Measurements from ENCODE around the gene ZDHHC7. TPM values are rescaled to one million over a fixed set of nuclear protein-coding genes. Genes with fewer than 3 reads are reported as not detected.
A peak's percentile ranks its signal among the peaks of the same experiment; 100 is the strongest.

The ZDHHC7 gene
- total RNA-seq, 4 donors from 2014 or later, result 55.3 to 77.5 (median 66.3) TPM

DNA sequence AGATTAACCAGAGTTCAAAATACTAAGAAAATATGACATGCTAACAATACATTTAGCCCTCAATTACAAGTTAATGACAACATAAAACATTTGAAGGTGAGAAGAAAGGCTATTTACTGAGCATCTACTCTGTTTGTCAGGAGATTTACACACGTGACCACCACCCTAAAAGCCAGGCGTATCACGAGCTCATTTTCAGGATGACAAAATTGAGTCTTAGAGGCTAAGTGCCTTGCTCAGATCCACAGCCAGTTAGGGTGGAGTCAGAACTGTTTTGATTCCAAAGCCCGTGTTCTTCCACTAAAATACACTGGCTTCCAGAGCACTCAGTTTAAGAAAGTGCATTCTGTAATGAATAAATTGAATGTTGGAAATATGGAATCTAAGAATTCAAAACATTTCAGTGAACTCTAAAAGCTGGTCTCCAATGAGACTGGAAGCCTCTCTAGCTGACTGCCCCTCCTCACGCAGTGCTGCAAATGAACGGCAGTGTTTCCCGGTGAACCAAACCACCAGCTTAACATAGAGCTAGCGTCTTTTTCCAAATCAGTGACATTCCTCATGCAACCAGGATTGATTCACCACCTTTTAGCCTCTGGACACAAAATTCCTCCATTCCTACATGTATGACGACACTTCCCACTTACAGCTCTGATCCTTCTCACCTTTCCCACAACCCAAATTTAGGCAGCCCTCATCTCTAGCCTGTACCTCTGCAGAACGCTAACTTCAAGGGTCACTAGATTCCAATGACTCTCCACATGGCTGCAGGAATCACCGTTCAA, 5.9 kb downstream of the ZDHHC7 start:
- H3K4me3 ChIP-seq, result peak overlapping the region in 1 of 2 donors; percentile 6
- peak; percentile 19 for TF ChIP-seq POLR2AphosphoS5 (IDR thresholded peaks at IDR 0.05)
- no peak for TF ChIP-seq EP300 (IDR thresholded peaks at IDR 0.05)
- H3K27ac ChIP-seq, result peak overlapping the region; percentile 86 to 97 (median 88)
- H3K27me3 ChIP-seq, result no peaks in the 10 kb centered on the region
- H3K4me1 ChIP-seq, result peaks cover 27 to 100% (median 85%) of the 10 kb centered on the region in 3 donors
- H3K36me3 ChIP-seq, result no peaks in the 10 kb centered on the region
- ATAC-seq, result peak; percentile 81
- H3K9me3 ChIP-seq, result no peaks in the 10 kb centered on the region
- 10 to 28% methylated on average over 10 to 11 of the region's 11 CpGs for WGBS, 2 donors (ENCODE audit: low coverage in 1 of 2)

DNA sequence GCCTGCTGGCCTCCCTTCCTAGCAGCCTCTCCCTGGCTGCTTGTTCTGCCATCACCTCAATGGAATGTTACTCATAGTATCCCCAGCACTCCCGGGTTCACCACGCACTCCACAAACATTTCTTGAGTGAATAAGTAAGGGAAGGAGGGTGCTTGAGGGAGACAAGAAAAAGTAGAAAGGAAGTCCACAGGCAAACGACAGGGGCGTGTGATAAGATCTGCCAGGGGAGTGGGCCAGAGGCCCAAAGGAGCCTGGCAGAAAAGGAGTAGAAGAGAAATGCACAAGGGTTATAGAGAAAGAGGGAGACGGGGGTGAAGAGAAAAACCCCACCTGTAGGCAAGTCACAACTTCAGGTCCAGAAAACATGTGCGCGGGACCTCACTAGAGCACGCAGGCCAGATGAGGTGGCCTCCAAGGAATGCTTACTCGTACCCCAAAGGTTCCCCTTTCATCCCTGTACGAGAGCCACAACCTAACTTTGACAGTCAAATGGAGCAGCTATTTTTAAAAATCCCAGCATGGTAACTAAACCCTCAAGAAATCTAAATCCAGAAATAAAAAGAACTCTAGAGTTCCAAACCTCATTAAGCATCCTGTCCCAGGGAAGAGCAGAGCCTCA, 6.6 kb downstream of the ZDHHC7 start:
- peaks cover 27 to 100% (median 85%) of the 10 kb centered on the region in 3 donors for H3K4me1 ChIP-seq
- 30 to 55% methylated on average over 6 to 8 of the region's 10 CpGs for WGBS, 2 donors (ENCODE audit: low coverage in 1 of 2)
- H3K27me3 ChIP-seq, result no peaks in the 10 kb centered on the region
- peaks cover 0 to 3% of the 10 kb centered on the region in 2 donors for H3K36me3 ChIP-seq
- peak overlapping the region; percentile 86 to 97 (median 88) for H3K27ac ChIP-seq
- peak; percentile 90 for TF ChIP-seq POLR2AphosphoS5 (IDR thresholded peaks at IDR 0.05)
- TF ChIP-seq POLR2A (IDR thresholded peaks at IDR 0.05), result no peak
- H3K4me3 ChIP-seq, result peak overlapping the region in 1 of 2 donors; percentile 12
- peak; percentile 64 for ATAC-seq
- no peaks in the 10 kb centered on the region for H3K9me3 ChIP-seq

DNA sequence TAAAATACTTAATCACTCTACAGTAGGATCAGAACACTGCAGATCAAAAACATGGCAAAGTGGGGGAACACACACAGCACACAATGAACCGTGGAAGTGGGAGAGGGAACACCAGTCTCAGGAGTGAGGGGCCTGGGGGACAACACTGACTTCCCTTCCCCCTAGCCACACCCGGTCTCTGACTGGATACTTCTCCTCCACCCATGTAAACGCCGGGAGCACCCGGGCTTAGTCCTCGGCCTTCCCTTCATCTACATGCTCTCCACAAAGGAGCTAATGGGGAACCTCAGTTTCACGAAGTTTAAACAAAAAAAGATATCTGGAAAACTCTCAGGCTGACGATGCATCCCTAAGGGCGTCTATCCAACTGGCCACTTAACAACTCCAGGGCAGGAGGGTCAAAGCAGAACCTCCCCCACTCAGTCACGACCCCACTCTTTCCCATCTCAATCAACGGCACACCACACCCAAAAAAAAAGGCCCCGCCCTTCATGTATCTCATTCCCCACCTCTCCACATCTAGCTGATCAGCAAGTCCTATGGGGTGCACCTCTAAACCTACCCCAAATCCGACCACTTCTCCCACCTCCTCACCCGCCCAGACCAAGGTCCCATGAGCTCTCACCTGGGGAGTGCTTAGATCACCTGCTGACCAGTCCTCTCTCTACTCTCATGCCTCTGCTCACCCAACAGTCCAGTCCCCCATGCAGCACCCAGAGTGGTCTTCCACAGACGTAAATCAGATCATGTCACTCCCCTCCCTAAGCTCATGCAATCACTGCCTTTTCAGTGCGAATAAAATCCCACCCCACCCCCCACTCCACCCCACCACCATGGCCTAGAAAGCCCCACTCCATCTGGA, 7.4 kb downstream of the ZDHHC7 start:
- ATAC-seq, result no peak
- no peaks in the 10 kb centered on the region for H3K27me3 ChIP-seq
- peaks cover 0 to 3% of the 10 kb centered on the region in 2 donors for H3K36me3 ChIP-seq
- no peaks in the 10 kb centered on the region for H3K9me3 ChIP-seq
- H3K27ac ChIP-seq, result peak overlapping the region; percentile 86 to 97 (median 88)
- peaks cover 27 to 100% (median 86%) of the 10 kb centered on the region in 3 donors for H3K4me1 ChIP-seq
- no peak overlapping the region for H3K4me3 ChIP-seq
- 48 to 61% methylated on average over 13 to 16 of the region's 16 CpGs for WGBS, 2 donors (ENCODE audit: low coverage in 1 of 2)
- TF ChIP-seq, protein P1, sequence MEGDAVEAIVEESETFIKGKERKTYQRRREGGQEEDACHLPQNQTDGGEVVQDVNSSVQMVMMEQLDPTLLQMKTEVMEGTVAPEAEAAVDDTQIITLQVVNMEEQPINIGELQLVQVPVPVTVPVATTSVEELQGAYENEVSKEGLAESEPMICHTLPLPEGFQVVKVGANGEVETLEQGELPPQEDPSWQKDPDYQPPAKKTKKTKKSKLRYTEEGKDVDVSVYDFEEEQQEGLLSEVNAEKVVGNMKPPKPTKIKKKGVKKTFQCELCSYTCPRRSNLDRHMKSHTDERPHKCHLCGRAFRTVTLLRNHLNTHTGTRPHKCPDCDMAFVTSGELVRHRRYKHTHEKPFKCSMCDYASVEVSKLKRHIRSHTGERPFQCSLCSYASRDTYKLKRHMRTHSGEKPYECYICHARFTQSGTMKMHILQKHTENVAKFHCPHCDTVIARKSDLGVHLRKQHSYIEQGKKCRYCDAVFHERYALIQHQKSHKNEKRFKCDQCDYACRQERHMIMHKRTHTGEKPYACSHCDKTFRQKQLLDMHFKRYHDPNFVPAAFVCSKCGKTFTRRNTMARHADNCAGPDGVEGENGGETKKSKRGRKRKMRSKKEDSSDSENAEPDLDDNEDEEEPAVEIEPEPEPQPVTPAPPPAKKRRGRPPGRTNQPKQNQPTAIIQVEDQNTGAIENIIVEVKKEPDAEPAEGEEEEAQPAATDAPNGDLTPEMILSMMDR (IDR thresholded peaks at IDR 0.05), result no peak
- TF ChIP-seq POLR2AphosphoS5 (IDR thresholded peaks at IDR 0.05), result no peak
- no peak for TF ChIP-seq POLR2A (IDR thresholded peaks at IDR 0.05)
- TF ChIP-seq EP300 (IDR thresholded peaks at IDR 0.05), result no peak

GRCh38 chr16:85003076-85003475, 8.3 kb downstream of the ZDHHC7 start:
- TF ChIP-seq, protein P1 (IDR thresholded peaks at IDR 0.05), result no peak
- no peak for TF ChIP-seq EP300 (IDR thresholded peaks at IDR 0.05)
- TF ChIP-seq POLR2A (IDR thresholded peaks at IDR 0.05), result no peak
- no peak for TF ChIP-seq POLR2AphosphoS5 (IDR thresholded peaks at IDR 0.05)
- H3K27me3 ChIP-seq, result no peaks in the 10 kb centered on the region
- H3K27ac ChIP-seq, result peak overlapping the region; percentile 86 to 97 (median 88)
- no peaks in the 10 kb centered on the region for H3K9me3 ChIP-seq
- ATAC-seq, result no peak
- WGBS, 2 donors (ENCODE audit: low coverage in 1 of 2), result 74 to 87% methylated on average over 3 to 7 of the region's 13 CpGs
- H3K4me3 ChIP-seq, result no peak overlapping the region
- H3K4me1 ChIP-seq, result peaks cover 27 to 100% (median 79%) of the 10 kb centered on the region in 3 donors
- H3K36me3 ChIP-seq, result peaks cover 0 to 3% of the 10 kb centered on the region in 2 donors

- Histone ChIP-seq H3K4me3 (peak overlapping the region in 1 of 2 donors; percentile 4), H3K27ac (peak overlapping the region; percentile 86 to 97 (median 88)), H3K9me3 (no peaks in the 10 kb centered on the region), H3K4me1 (peaks cover 27 to 100% (median 75%) of the 10 kb centered on the region in 3 donors), H3K27me3 (no peaks in the 10 kb centered on the region), H3K36me3 (peaks cover 0 to 3% of the 10 kb centered on the region in 2 donors)
- ATAC-seq, result no peak
- WGBS, 2 donors (ENCODE audit: low coverage in 1 of 2), result 68 to 81% methylated on average over 9 to 10 of the region's 12 CpGs
- TF ChIP-seq POLR2A (IDR thresholded peaks at IDR 0.05) (no peak), EP300 (IDR thresholded peaks at IDR 0.05) (no peak), POLR2AphosphoS5 (IDR thresholded peaks at IDR 0.05) (no peak)
- TF ChIP-seq, protein P1 (IDR thresholded peaks at IDR 0.05), result no peak
These were observed 8.7 kb downstream of the ZDHHC7 start for GRCh38 chr16:85002608-85003007.

All from gastroesophageal sphincter (tissue), 4 donors.